WI38 (cell line): ENCODE results near the gene SUGCT.

Experiments used
- H3K4me3 ChIP-seq: 2 replicates; pipeline ENCODE4 v1.5.1; 2011; ENCODE audit warnings: low read depth, mild to moderate bottlenecking, control low read depth, low read length
- CTCF ChIP-seq: IDR thresholded peaks from 2 replicates; pipeline ENCODE4 v1.5.1; 2012; ENCODE audit warnings: low read depth, mild to moderate bottlenecking, control low read depth, low read length

Gene SUGCT

DNA sequence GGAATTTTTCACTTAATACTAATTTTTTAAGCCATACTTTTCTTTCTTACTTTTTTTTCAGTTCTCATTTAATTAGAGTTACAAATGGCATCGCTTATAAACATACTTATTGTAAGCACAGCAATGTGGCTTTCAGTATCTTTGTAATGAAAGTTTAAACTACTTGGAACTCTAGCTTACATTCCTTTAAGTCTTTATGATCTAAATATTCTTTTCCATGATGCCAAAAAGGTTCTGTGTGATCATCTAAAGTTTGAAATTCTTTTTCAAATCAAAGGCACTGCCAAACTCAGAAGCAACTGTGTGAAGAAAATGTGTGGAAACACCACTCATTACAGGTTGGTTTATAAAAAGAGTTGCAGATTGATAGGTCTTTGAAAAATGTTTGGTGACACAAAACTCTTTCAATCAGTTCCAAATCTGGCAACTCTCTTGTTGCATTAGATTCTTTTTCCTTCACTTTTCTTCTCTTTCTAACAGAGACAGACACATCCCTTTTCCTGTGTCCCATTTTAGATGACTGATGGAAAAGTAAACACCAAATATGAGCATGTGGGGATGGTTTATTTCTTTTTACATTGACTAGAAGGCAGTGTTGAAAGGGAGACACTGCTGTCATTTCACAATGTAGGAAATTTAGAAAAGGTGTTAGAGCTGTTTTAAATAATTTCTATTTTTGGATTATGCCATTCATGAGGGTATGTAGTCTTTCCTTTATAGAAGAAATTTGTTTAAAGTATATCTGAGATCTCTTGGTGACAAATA is 392.3 kb downstream of the SUGCT start:
- TF ChIP-seq CTCF: no peak
- H3K4me3 ChIP-seq: no peak overlapping the region

DNA sequence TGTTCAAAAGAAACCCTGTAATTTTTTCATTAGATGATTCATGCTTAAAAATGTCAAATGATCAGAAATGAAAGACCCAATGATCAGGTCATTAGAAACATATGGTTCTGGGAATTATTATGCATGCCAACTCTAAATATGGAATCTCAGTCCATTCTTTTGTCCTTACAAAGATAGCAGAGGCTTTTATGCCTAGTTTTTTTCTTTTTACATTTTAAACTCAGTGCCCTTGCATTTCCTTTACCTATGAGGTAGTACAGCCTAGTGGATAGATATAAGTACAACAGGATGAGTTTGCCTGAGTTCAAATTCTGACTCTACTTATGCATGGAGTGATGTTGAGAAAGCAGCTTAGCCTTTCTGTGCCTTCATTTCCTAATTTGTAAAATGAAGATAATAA is 392.9 kb downstream of the SUGCT start:
- H3K4me3 ChIP-seq: no peak overlapping the region
- no peak for TF ChIP-seq CTCF

DNA sequence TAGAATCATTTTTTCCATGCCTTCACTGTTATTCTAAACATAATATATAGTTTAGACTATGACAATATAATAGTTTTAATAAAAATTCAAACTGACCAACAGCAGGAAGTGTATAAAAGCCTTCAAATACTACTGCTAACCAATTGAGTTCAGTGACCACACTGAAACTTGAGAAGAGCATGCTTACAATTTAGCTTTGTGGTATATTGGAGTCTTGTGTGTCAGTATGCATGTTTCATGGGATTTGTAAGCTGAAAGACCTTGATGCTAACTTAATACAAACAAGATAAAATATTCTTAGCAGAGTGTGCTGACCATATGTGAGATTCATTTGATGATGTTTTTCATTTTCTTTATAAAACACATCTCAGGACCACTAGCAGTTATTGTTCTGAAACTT is 395.5 kb downstream of the SUGCT start:
- no peak for TF ChIP-seq CTCF
- H3K4me3 ChIP-seq: no peak overlapping the region

- no peak for TF ChIP-seq CTCF
- H3K4me3 ChIP-seq: no peak overlapping the region
Observed at GRCh38 chr7:40531956-40532355, 397.2 kb downstream of the SUGCT start.

DNA sequence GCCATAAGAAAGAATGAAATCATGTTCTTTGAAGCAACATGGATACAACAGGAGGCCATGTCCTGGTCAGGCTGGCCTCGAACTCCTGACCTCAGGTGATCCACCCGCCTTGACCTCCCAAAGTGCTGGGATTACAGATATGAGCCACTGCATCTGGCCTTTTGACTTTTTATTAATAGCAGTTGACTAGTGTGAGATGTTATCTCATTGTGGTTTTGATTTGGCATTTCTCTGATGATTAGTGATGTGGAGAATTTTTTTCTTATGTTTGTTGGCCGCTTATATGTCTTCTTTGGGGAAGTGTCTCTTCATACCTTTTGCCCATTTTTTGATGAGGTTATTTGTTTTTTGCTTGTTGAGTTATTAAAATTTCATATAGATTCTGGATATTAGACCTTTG is 400.9 kb downstream of the SUGCT start:
- H3K4me3 ChIP-seq: no peak overlapping the region
- TF ChIP-seq CTCF: no peak

- no peak overlapping the region for H3K4me3 ChIP-seq
- TF ChIP-seq CTCF: no peak
Observed at GRCh38 chr7:40536421-40536820, 401.6 kb downstream of the SUGCT start.

DNA sequence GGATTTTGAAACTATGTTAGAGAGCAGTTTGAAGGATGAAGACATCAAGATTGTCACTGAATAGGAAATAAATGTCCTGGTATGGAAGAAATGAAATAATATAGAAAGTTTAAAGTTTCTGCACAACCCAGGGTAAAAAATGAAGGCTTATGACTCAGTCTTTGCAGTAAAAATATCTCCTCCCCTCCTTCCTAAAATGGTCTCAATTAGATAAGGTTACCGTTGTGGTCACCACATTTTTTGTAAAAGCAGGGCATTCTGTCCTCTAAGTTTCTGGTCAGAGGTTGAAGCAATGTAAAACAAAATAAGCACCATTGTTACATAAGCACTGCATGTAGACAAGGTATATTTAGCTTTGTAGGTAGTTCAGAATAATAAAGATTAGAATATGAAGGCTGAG is 403.5 kb downstream of the SUGCT start:
- TF ChIP-seq CTCF: no peak

More for the DNA sequence above, 403.5 kb downstream of the SUGCT start:
- no peak overlapping the region for H3K4me3 ChIP-seq
